ENCODE data around the gene QDPR. TPM values are rescaled to one million over a fixed set of nuclear protein-coding genes. Genes with fewer than 3 reads are reported as not detected.

The QDPR gene
- total RNA-seq, 1 experiment from 2014 or later, result 15.2 TPM

GRCh38 chr4:17531538-17532285 is 19.8 kb upstream of the QDPR start:
- Histone ChIP-seq H3K27me3 (ENCODE audit: control insufficient read depth, insufficient read depth, low read length) (no peaks in the 10 kb centered on the region), H3K4me1 (ENCODE audit: control insufficient read depth, insufficient read depth, low read length) (no peaks in the 10 kb centered on the region), H3K36me3 (ENCODE audit: control insufficient read depth, insufficient read depth, low read length) (no peaks in the 10 kb centered on the region), H3K27ac (ENCODE audit: low read length) (no peak overlapping the region), H3K4me3 (ENCODE audit: low read depth in 2 of 2, low read length in 2 of 2) (no peak overlapping the region), H3K9me3 (ENCODE audit: control insufficient read depth, insufficient read depth, low read depth, low read length) (no peaks in the 10 kb centered on the region)
- no peak for DNase-seq (ENCODE audit: low read depth, low spot score)
- intact Hi-C loops (cut with micrococcal nuclease; ENCODE audit: unreplicated experiment), result no loop called here
- ATAC-seq, result no peak
- in situ Hi-C loops (cut with HindIII; ENCODE audit: low pct_unique_long_range_greater_than_20kb, low sequenced_read_pairs), result no loop called here
- no peak for TF ChIP-seq TCF7L2 (IDR thresholded peaks at IDR 0.05; ENCODE audit: low read depth, low read length)
- no peak for TF ChIP-seq POLR2AphosphoS5 (IDR thresholded peaks at IDR 0.05; ENCODE audit: low read depth, low read length)
- TF ChIP-seq REST (IDR thresholded peaks at IDR 0.05; ENCODE audit: insufficient read depth in 1 of 2, low read depth in 2 of 2, low read length in 1 of 2), result no peak
- no peak for TF ChIP-seq CTCF (IDR thresholded peaks at IDR 0.05)
- TF ChIP-seq SIN3A (IDR thresholded peaks at IDR 0.05; ENCODE audit: borderline replicate concordance, insufficient read depth, low read depth, low read length), result no peak
- no TSS peak for BruUV-seq (replicated peaks)
- POLR2A ChIA-PET, result no interaction called here
- CTCF ChIA-PET, result no interaction called here

GRCh38 chr4:17528551-17529165 is 16.8 kb upstream of the QDPR start:
- CTCF ChIA-PET, result no interaction called here

More at GRCh38 chr4:17528551-17529165, 16.8 kb upstream of the QDPR start:
- in situ Hi-C loops (cut with HindIII; ENCODE audit: low pct_unique_long_range_greater_than_20kb, low sequenced_read_pairs), result no loop called here
- ATAC-seq (no peak), DNase-seq (ENCODE audit: low read depth, low spot score) (no peak)
- H3K36me3 ChIP-seq (ENCODE audit: control insufficient read depth, insufficient read depth, low read length), result no peaks in the 10 kb centered on the region
- H3K9me3 ChIP-seq (ENCODE audit: control insufficient read depth, insufficient read depth, low read depth, low read length), result no peaks in the 10 kb centered on the region
- no TSS peak for BruUV-seq (replicated peaks)
- H3K4me3 ChIP-seq (ENCODE audit: low read depth in 2 of 2, low read length in 2 of 2), result no peak overlapping the region
- no peaks in the 10 kb centered on the region for H3K4me1 ChIP-seq (ENCODE audit: control insufficient read depth, insufficient read depth, low read length)
- POLR2A ChIA-PET, result no interaction called here
- intact Hi-C loops (cut with micrococcal nuclease; ENCODE audit: unreplicated experiment), result no loop called here
- H3K27me3 ChIP-seq (ENCODE audit: control insufficient read depth, insufficient read depth, low read length), result no peaks in the 10 kb centered on the region
- TF ChIP-seq SIN3A (IDR thresholded peaks at IDR 0.05; ENCODE audit: borderline replicate concordance, insufficient read depth, low read depth, low read length), result no peak
- no peak overlapping the region for H3K27ac ChIP-seq (ENCODE audit: low read length)

Measured in Panc1 (cell line).